ENCODE measurements around the gene NEDD9. TPM values are rescaled to one million over a fixed set of nuclear protein-coding genes. Genes with fewer than 3 reads are reported as not detected.

The NEDD9 gene
- total and polyA plus RNA-seq, 2 of the 13 experiments (the other 11 are each of a cell fraction or from before 2014, with no cell fraction given) = 27.1 to 389 TPM

GRCh38 chr6:11190625-11191245, 41.7 kb downstream of the NEDD9 start (continued):
- no peak for TF ChIP-seq ZBTB39 (CRISPR knock-in tag; IDR thresholded peaks at IDR 0.05)
- no peak for TF ChIP-seq PRDM4 (CRISPR knock-in tag; IDR thresholded peaks at IDR 0.05; ENCODE audit: borderline replicate concordance)
- no peak for TF ChIP-seq ZNF441 (CRISPR knock-in tag; IDR thresholded peaks at IDR 0.05; ENCODE audit: borderline replicate concordance)
- TF ChIP-seq MLXIP (CRISPR knock-in tag; IDR thresholded peaks at IDR 0.05; ENCODE audit: borderline replicate concordance) = no peak
- no peak for TF ChIP-seq RAD51 (IDR thresholded peaks at IDR 0.05; ENCODE audit: borderline replicate concordance)
- TF ChIP-seq FOXK1 (CRISPR knock-in tag; IDR thresholded peaks at IDR 0.05; ENCODE audit: borderline replicate concordance, low read depth) = no peak
- no peak for TF ChIP-seq HNRNPUL1 (IDR thresholded peaks at IDR 0.05; ENCODE audit: low read depth, low read length)
- TF ChIP-seq ZNF280D (CRISPR knock-in tag; IDR thresholded peaks at IDR 0.05) = no peak
- no peak for TF ChIP-seq EP300 (IDR thresholded peaks at IDR 0.05; ENCODE audit: low read depth in 2 of 2, low read length in 2 of 2)
- TF ChIP-seq EP300 (CRISPR knock-in tag; IDR thresholded peaks at IDR 0.05; ENCODE audit: borderline replicate concordance) = no peak
- no peak for TF ChIP-seq MIXL1 (CRISPR knock-in tag; IDR thresholded peaks at IDR 0.05)
- TF ChIP-seq PHF20 (CRISPR knock-in tag; IDR thresholded peaks at IDR 0.05) = no peak
- no peak for TF ChIP-seq SMAD9 (CRISPR knock-in tag; IDR thresholded peaks at IDR 0.05)
- no peak for TF ChIP-seq PAX8 (CRISPR knock-in tag; IDR thresholded peaks at IDR 0.05; ENCODE audit: borderline replicate concordance)
- no peak for TF ChIP-seq NFYC (CRISPR knock-in tag; IDR thresholded peaks at IDR 0.05)
- TF ChIP-seq FOXO1 (CRISPR knock-in tag; IDR thresholded peaks at IDR 0.05) = no peak
- TF ChIP-seq ZNF569 (CRISPR knock-in tag; IDR thresholded peaks at IDR 0.05; ENCODE audit: borderline replicate concordance) = no peak
- no peak for TF ChIP-seq FOXK2 (IDR thresholded peaks at IDR 0.05)
- no peak for TF ChIP-seq MXD4 (CRISPR knock-in tag; IDR thresholded peaks at IDR 0.05)
- no peak for TF ChIP-seq ARNT (IDR thresholded peaks at IDR 0.05)
- TF ChIP-seq ARNT2 (CRISPR knock-in tag; IDR thresholded peaks at IDR 0.05; ENCODE audit: low read depth) = no peak

Measured in HepG2 (cell line).